HG03108 (cell line): Measurements from ENCODE around the gene TMEM145.

ENCODE experiments used
- ATAC-seq: cut with Tn5 transposase; IDR thresholded peaks from one replicate; pipeline ENCODE4 v1.9.1; 2021; ENCODE audit warnings: moderate library complexity; ENCODE audit not compliant: unreplicated experiment

TMEM145 gene

DNA sequence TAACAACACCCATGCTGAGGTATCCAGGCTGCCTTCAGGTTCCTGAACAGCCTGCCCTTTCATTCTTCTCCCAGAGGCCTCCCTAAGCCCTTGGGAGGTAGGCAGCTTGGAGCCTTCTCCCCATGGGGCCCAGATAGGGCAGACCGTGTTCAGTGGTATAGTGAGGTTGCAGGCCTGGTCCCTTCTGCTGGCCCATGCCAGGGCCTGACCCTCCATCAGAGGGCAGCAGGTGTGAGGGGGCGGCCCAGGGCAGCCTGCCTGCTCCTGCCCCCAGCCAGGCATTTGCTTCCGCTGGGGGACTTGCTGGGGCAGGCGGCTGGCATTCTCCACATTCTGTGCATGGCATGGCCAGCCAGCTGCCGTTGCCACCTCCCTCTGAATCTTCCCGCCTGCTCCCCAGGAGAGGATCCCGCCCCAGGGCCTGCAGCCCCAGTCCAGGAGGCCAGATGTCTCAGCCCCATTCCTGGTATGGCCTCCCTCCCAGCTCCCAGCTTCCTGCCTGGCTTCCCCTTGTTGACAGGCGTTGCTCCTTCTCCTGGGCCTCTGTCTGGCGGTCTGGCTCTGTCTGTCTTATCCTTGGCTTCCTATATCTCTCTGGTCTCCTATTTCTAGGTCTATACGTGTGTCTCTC, 35.2 kb upstream of the TMEM145 start:
- no peak for ATAC-seq

DNA sequence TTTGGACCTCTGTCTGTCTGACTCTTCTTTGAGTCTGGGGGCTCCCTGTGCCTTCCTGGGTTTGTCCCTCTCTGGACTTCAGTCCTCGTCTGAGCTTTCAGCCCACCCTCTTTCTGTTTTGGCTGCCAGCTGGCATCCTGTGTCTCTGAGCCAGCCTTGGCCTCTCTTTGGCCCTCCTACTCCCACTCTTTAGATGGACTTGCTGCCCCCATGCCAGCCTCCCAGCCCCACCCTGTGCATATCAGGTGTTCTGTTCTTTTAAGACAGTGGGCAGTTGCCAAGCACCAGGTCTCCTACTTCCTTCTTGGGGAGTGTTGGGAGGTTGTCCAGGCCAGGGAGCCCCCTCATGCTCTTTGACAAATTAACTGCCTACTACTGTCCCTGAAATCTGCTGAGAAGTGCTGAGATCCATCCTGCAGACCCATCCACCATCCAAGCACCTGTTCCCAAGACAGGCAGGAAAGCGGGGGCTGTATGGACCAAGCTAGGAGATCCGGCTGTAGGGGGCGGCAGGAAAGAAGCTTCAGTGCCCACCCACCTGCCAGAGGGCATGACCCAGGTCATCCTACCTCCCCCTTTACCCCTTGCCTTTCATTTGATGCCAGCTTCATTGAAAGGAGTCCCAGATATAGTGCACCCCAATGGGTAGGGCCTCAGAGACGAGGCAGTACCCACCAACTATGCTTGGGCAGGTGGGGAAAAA, 34.5 kb upstream of the TMEM145 start:
- ATAC-seq, result no peak

DNA sequence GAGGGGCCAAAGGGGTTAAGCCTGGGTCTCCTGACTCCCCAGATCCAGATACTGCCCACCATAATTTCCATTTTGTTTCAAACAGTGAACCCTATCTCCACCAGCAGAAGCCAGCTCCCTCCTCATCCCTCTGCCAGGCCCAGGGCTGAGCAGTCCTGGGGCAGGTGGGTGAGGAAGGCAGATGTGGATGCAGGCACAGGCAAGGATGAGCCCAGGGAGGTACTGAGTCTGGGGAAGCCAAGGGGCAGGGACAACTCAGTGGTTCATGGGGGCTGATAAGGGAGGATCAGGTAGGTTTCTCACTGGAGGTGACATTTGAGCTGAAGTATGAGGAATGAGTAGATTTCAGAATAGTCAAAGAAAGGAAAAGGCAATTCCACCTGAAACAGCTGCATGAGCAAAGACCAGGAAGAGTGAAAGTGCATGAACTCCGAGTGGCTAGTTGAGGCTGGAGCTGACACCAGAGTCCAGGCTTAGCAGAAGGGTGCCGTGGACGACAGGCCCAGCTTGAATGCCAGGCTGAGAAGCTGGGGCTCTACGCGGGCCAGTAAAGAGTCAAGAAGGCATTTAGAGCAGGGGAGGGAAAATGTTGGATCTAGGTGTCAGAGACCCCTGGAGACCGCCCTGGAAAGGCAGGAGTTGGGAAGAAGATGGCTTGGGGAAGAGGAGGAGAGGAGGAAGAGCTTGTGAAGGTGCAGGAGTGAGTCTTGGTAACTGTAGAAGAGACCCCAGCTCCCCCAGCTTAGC, 33.8 kb upstream of the TMEM145 start:
- ATAC-seq, result no peak

DNA sequence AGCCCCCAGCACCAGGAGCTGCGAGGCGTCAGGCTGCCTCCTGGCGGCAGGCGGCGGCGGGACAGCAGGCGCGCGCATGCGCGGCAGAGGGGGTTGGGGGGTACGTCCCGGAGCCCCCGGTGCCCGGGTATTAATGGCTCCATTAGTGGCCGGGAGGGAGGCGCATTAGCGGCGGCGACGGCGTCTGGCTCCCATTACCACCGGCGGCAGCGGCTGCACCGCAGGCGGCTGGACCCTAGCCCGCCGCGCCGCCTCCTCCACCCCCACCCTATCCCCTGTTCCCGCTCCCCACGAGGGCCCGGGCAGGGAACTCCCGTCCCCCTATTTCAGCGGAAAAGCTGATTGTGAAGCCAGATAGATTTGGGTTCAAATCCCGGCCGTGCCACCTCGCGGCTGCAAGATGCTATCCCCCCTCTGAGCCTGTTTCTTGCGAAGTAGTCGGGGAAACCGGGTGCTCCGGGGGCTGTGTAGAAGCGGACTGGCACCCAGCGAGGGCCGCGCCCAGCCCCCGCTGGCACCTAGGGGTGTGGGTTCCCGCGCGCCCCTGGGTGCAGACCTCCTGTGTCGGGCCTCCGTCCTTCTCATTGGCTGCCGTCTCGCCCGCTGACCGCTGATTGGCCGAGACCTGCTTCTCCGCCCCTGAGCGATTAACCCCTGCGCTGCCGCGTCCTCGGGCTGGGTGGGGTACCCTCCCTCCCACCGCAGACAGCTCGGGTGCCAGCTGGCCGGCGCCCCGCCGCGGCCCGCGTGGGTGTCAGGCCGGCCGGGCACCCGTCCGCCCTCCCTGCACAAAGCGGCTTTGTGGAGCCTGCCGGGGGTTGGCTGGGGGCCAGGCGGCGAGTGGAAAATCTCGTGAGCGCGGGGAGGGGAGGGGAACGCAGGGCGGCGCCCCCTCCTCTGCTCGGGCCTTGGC, 33.0 kb upstream of the TMEM145 start:
- peak; percentile 28 for ATAC-seq

DNA sequence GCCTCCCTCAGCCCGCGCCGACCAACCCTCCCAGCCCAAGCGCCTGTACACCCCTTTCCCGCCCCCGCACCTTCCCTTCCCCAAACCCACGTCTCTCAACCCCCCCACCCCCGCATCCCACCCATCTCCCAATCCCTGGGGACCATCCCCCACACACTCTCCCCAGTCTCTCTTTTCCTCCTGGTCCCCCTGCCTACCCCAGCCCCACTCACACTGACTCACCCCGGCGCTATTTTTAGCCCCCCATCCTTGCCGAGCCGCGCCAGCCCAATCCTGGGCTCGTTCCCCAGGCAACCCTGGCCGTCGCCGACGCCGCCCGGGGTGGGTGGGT, 32.3 kb upstream of the TMEM145 start:
- ATAC-seq, result no peak

DNA sequence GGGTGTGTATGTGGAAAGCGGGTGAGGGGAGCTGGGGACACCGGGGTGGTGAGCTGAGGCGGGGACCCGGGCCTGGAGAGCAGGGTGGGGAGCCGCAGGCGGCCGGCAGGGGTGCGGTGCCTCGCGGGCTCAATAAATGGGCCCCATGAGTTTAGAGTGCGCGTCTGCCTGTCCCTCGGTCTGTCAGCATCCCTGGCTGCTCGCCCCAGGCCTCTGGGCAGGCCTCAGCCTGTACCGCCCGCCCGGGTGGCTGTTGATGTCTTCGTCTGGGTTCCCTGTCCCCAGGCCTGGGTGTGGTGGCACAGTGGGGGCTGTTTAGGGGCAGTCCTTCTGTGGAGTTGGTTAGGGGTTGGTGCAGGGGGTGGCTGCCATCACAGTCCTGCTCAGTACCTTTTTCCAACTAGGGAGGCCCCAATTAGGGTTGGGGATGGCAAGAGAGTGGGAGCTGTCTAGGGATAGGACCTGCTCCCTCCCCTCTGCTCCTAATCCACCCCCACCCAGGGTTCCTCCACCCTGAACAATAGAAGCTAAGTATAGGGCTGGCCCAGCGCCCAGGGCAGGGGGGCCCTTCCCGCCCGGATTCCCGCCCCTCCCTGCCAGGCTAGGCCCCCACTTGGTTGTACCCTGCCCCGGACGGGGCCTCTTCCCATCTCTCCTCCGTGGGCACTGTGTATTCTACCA, 31.8 kb upstream of the TMEM145 start:
- no peak for ATAC-seq

DNA sequence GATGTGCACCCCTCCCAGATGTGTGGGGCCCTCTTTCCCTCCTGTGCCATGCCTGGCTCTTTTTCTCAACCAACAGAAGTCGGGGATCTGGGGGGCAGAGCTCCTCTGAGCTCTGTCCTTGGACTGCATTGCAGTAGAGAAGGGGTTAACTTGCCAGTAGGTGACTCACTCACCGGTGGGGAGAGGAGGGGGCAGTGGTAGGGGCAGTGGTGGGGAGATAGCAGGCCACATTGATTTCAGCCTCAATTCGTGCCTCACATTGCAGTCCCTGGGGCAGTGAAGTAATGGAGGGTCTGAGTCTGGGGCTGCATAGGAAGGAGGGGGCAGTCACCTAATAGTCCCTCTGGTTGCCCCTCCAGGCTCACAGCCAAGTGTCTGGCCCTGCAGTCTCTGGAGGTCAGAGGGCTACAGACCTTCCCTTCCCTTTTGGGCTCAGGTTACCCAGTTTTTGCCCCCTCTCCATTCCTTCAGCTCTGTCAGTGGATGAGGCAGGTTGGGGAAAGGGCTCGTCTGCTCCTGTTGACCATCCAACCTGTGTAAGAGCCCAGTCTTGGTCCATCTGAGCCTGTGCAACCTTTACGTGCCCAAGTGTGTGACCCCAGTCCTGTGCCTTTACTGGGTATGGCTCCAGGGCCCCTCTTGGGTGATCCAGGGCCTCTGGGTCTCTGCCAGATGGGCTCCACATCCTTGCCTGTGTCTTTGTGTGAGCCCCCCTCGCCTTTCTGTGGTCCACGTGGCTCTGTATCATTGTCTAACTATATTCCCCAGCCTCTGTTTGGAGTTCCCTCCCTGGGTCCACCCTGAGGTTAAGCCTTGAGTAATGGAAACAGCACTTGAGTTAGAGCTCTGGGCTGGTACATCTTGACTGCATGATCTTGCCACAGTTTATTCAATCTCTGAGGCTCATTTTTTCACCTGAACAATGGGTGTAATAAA, 31.0 kb upstream of the TMEM145 start:
- ATAC-seq, result no peak

DNA sequence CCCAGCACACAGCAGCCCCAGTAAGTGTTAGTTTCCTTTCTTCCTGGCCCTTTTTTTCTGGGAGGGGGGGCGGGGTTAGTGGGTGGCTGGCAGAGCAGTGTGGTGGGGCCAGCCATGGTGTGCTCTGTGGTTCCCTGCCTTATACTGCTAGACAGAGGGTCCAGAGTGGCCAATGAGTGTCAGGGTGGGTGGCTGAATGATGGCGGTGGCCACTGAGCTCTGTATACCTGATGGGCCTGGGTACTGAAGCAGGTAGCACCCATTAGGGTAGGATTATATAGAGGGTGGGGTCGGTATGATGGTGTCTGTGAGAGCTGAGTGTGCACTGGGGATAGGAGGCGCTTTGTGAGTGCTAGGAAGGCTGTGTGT, 30.3 kb upstream of the TMEM145 start:
- ATAC-seq, result no peak

DNA sequence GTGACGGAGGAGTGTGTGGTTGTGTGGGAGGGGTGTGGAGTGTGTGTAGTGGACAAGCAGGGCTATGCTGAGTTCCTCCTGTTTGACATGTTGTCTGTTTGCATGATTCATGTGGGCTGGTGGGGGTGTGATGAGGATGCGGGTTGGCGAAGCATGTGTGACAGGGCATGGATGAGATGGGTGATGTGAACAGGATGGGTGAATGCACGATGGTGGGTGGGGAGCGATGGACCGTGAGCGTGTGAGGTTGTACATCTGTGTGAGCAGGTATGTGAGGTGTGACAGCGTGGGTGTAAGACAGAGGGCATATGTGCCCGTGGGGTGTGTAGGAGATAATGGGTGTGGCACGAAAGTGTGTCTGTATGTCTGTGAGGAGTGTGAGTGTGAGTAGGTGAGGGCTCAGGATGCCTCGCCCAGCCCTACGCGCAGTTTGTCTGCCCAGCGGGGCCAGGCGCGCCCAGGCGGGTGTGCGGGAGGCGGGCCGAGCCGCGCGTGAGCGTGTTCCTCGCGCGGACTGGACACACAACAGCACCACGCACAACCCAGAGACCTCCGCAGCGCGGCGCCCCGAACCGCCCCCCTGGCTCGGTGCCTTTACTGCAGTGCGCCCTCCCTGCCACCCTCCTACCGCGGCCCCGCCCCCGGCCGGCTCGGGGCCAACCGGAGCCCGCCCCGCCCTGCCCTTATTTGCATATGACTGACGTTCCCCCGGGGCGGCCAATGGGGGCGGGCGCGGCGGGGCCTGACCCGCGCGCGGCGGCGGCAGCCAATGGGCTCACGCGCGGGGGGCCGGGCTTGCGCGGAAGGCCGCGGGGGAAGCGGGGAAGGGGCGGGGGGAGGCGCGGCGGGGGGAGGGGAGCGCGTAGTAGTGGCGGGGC, 29.7 kb upstream of the TMEM145 start:
- peak; percentile 36 for ATAC-seq

DNA sequence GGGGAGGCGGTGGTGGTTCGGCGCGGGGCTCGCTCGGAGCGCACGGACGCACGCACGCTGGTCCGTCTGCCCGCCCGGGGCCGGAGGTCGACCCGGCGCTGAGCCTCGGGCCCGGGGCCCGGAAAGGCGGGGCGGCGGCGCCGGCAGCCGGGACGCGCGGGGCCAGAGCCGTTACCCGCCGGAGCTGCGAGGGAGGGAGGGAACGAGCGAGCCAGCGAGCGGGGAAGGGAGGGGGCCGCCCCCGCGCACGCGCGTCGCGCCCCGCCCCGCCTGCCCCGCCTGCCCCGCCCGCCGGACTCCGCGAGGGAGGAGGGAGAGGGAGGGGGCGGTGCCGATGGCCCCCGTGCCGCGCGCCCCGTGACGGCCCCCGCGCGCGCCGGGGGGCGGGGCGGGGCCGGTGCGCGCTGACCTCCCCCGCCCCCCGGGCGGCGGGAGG, 29.0 kb upstream of the TMEM145 start:
- ATAC-seq, result peak; percentile 20

DNA sequence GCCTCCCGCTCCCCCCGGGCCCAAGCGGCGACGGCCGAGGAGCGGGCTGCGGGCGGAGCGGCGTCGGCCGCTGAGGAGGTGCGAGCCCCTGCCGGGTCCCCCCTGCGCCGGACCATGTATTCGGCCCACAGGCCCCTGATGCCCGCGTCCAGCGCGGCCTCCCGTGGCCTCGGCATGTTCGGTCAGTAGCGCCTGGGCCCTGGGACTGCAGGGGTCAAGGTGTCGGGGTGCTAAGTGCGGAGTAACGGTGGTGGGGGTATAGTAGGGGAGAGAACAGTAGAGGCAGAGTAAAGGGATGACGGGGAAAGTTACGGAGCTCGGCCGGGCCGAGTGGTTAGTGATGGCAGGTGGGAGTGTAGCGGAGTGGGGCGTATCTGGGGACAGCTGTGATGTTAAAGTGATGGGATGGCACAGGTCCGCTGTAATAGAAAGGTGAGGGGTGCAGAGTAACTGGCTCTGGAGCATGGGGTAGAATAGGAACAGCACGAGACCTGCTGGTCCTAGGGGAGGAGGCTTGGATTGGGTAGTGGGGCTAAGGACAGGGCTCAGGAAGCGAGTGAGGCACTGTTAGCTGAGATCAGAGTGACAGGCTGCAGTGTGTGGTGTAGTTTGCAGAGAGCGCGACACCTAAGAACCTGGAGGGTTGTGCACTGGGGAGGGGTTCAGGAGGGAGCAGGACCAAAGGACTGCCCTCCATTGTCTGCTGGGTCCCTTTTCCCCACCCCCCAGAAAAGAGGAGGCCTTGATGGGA, 28.3 kb upstream of the TMEM145 start:
- ATAC-seq, result no peak

DNA sequence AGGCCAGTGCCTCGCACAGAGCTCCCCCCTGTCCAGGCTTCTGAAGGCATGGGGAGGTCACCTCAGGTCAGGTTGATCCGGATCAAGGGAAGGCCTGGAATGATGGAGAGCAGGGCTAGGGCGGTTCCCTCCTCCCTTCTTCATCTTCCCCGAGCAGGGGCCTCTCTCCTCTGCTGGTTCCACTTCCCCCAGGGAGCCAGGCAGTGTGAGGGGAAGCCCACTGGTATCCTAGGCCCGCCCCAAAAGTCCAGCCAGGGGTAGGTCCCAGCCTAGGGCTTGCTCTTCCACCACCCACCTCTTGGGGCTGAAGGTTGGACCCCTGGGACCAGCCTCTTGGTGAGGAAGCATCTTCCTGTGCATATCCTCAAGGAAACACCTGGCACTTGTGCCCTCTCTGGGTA, 27.6 kb upstream of the TMEM145 start:
- no peak for ATAC-seq

DNA sequence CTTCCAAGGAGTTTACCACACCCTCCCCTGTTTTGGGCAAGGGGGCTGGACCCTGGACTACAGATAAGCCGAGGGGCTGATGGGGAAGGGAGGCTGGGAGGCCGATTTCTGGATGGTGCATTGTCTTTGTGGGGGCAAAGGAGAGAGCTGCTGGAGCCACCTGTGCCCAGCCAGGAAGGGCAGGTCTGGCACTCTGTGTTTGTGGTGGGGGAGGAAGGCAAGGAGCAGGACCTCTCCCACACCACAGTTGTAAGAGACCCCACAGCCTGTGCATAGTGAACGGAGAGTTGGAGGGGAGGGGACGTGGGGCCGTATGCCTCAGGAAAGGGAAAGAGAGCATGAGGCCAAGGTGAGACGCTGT, 27.1 kb upstream of the TMEM145 start:
- no peak for ATAC-seq

DNA sequence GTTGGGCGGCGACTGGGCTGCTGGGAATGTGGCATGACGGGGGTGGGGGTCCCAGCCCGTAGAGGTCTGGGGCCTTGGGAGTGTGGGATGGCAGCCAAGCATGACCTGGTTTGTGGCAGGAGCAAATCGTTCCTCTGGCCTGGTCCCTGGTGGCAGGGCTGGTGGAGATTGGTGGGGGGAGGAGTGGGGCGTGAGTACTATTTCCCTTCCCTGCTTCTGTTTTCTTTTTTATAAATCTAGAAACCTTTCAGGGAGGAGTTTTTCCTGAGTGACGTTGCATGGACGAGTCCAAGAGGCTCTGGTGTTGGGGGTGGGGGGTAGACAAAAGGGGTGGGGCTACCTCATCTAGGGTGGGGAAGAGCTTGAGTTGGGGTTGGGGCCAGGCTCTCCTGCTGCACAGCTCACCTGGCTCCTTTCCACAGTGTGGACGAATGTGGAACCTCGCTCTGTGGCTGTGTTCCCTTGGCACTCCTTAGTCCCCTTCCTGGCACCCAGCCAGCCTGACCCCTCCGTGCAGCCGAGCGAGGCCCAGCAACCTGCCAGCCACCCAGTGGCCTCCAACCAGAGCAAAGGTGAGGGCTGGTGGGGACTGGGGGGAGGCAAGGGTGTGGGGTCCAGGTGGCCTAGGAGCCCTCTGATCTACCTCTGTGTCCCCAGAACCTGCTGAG, 26.6 kb upstream of the TMEM145 start:
- ATAC-seq, result no peak

DNA sequence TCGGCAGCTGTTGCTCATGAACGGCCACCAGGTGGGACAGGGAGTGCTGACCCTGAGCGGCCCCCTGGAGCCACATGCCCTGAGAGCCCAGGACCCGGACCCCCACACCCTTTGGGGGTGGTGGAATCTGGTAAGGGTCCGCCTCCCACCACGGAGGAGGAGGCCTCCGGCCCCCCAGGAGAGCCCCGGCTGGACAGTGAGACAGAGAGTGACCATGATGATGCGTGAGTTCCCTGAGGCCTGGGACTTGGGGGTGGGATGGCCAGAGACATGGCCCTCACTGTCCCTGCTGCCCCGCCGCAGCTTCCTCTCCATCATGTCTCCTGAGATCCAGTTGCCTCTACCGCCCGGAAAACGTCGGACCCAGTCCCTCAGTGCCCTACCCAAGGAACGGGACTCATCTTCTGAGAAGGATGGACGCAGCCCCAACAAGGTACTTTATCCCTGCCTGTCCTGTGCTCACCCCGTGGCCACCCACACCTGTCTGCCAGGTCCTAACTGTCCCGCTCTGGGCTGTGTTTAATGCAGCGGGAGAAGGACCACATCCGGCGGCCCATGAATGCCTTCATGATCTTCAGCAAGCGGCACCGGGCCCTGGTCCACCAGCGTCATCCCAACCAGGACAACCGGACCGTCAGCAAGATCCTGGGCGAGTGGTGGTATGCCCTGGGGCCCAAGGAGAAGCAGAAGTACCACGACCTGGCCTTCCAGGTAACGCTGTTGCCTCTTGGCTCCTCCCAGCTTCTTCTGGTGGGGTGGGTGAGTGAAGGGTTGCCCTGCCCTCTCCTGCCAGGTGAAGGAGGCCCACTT, 25.9 kb upstream of the TMEM145 start:
- ATAC-seq, result no peak

DNA sequence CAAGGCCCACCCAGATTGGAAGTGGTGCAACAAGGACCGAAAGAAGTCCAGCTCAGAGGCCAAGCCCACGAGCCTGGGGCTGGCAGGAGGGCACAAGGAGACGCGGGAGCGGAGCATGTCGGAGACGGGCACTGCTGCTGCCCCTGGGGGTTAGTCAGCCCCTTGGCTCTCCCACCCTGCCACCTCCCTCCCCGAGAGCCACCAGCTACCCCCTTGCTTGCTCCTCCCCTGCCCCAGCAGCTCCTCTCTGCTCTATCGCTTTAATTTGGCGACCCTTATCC, 25.3 kb upstream of the TMEM145 start:
- no peak for ATAC-seq

DNA sequence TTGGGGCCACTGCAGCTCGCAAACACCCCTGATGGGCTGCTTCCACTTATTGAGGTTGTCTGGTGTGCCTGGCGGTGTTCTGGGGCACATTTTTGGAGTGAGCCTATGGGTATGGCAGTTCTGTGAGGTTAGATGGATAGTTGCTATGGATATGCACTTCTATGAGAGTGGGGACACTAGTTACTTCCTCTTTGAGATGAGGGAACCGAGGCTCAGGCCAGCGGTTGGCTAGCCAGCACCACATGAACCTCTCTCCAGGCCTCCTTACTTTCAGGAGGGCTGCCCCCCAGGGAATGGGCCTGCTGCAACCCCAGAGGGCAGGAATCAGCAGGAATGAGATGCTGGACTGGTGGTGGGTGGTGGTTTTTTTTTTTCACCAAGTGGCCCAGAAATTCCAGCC, 24.7 kb upstream of the TMEM145 start:
- ATAC-seq, result no peak
